Measurements from ENCODE around the gene LRMDA.

LRMDA gene

GRCh38 chr10:76255241-76255640 lies 823.8 kb downstream of the LRMDA start:
- DNase-seq, result no peak

- no peak for DNase-seq
These were observed 826.4 kb downstream of the LRMDA start for GRCh38 chr10:76257816-76258215.

- DNase-seq, result no peak
These were observed 834.2 kb downstream of the LRMDA start for GRCh38 chr10:76265441-76266113.

- DNase-seq, result no peak
These were observed 837.1 kb downstream of the LRMDA start for GRCh38 chr10:76268530-76268929.

GRCh38 chr10:76268954-76269353 lies 837.5 kb downstream of the LRMDA start:
- no peak for DNase-seq

- no peak for DNase-seq
These were observed 839.0 kb downstream of the LRMDA start for GRCh38 chr10:76270464-76270863.

- DNase-seq, result no peak
These were observed 843.5 kb downstream of the LRMDA start for GRCh38 chr10:76274933-76275332.

GRCh38 chr10:76278811-76279460 lies 847.5 kb downstream of the LRMDA start:
- DNase-seq, result no peak

- DNase-seq, result no peak
These were observed 850.2 kb downstream of the LRMDA start for GRCh38 chr10:76281659-76282058.

- no peak for DNase-seq
These were observed 850.9 kb downstream of the LRMDA start for GRCh38 chr10:76282061-76283025.

GRCh38 chr10:76284351-76284750 lies 852.9 kb downstream of the LRMDA start:
- no peak for DNase-seq

GRCh38 chr10:76285012-76285411 lies 853.6 kb downstream of the LRMDA start:
- DNase-seq, result no peak

- DNase-seq, result no peak
These were observed 854.1 kb downstream of the LRMDA start for GRCh38 chr10:76285515-76285914.

GRCh38 chr10:76286536-76286935 lies 855.1 kb downstream of the LRMDA start:
- no peak for DNase-seq

GRCh38 chr10:76287856-76288255 lies 856.4 kb downstream of the LRMDA start:
- DNase-seq, result no peak

- DNase-seq, result no peak
These were observed 859.8 kb downstream of the LRMDA start for GRCh38 chr10:76291175-76291574.

GRCh38 chr10:76291885-76292284 lies 860.5 kb downstream of the LRMDA start:
- DNase-seq, result no peak

GRCh38 chr10:76296957-76297356 lies 865.5 kb downstream of the LRMDA start:
- no peak for DNase-seq

GRCh38 chr10:76297358-76297757 lies 865.9 kb downstream of the LRMDA start:
- DNase-seq, result no peak

- DNase-seq, result no peak
These were observed 866.4 kb downstream of the LRMDA start for GRCh38 chr10:76297780-76298281.

GRCh38 chr10:76298329-76298728 lies 866.9 kb downstream of the LRMDA start:
- no peak for DNase-seq

GRCh38 chr10:76299501-76299900 lies 868.1 kb downstream of the LRMDA start:
- DNase-seq, result no peak

GRCh38 chr10:76301211-76301610 lies 869.8 kb downstream of the LRMDA start:
- no peak for DNase-seq

All from NCI-H2171 (cell line).